H9 (cell line): ENCODE data around the gene SDK2. TPM values are rescaled to one million over a fixed set of nuclear protein-coding genes. Genes with fewer than 3 reads are reported as not detected.

Experiments
- DNase-seq: peaks from one replicate; pipeline ENCODE4 v3.0.0-alpha.2; 2017
- H2AFZ ChIP-seq: one replicate; pipeline ENCODE4 v1.6.1; 2013; ENCODE audit warnings: mild to moderate bottlenecking, low read length, control low read depth, moderate library complexity
- H2AK5ac ChIP-seq: 2 replicates; pipeline ENCODE4 v1.6.1; 2013; ENCODE audit warnings: low read length, control low read depth, mixed read lengths; ENCODE audit not compliant: insufficient read length
- H2BK120ac ChIP-seq: one replicate; pipeline ENCODE4 v1.6.1; 2013; ENCODE audit warnings: low read depth, mild to moderate bottlenecking, low read length, control low read depth, inconsistent platforms; ENCODE audit not compliant: poor library complexity, severe bottlenecking
- H2BK12ac ChIP-seq: 2 replicates; pipeline ENCODE4 v1.6.1; 2013; ENCODE audit warnings: low read length, control low read depth, mixed read lengths, low read depth; ENCODE audit not compliant: insufficient read length
- H2BK15ac ChIP-seq: 2 replicates; pipeline ENCODE4 v1.6.1; 2013; ENCODE audit warnings: low read depth, low read length, control low read depth
- H2BK20ac ChIP-seq: one replicate; pipeline ENCODE4 v1.6.1; 2013; ENCODE audit warnings: low read depth, mild to moderate bottlenecking, low read length, control low read depth, inconsistent platforms; ENCODE audit not compliant: poor library complexity, severe bottlenecking
- H2BK5ac ChIP-seq: 2 replicates; pipeline ENCODE4 v1.6.1; 2013; ENCODE audit warnings: low read length, control low read depth, mixed read lengths; ENCODE audit not compliant: insufficient read length
- H3K14ac ChIP-seq: 2 replicates; pipeline ENCODE4 v1.6.1; 2013; ENCODE audit warnings: low read length, control low read depth; ENCODE audit not compliant: insufficient read depth
- H3K18ac ChIP-seq: 2 replicates; pipeline ENCODE4 v1.6.1; 2013; ENCODE audit warnings: low read depth, mild to moderate bottlenecking, mixed read lengths, low read length, control low read depth; ENCODE audit not compliant: insufficient read length
- H3K23ac ChIP-seq: 2 replicates; pipeline ENCODE4 v1.6.1; 2013; ENCODE audit warnings: low read length, control low read depth, mixed read lengths, low read depth; ENCODE audit not compliant: insufficient read length
- H3K23me2 ChIP-seq: 2 replicates; pipeline ENCODE4 v1.6.1; 2013; ENCODE audit warnings: low read depth, mild to moderate bottlenecking, mixed read lengths, low read length, control low read depth; ENCODE audit not compliant: insufficient read length, poor library complexity, severe bottlenecking
- H3K27ac ChIP-seq: 2 replicates; pipeline ENCODE4 v1.5.1; 2013; ENCODE audit warnings: low read length, control low read depth, mixed read lengths, low read depth; ENCODE audit not compliant: insufficient read length
- H3K27me3 ChIP-seq: 2 replicates; pipeline ENCODE4 v1.6.1; 2013; ENCODE audit warnings: low read length, control low read depth, inconsistent platforms; ENCODE audit not compliant: insufficient read depth
- H3K4ac ChIP-seq: 2 replicates; pipeline ENCODE4 v1.6.1; 2013; ENCODE audit warnings: low read depth, mild to moderate bottlenecking, control low read depth, inconsistent platforms, low read length, moderate library complexity
- H3K4me1 ChIP-seq: 2 replicates; pipeline ENCODE4 v1.6.1; 2013; ENCODE audit warnings: low read length, control low read depth, inconsistent platforms; ENCODE audit not compliant: insufficient read depth
- H3K4me2 ChIP-seq: 2 replicates; pipeline ENCODE4 v1.6.1; 2013; ENCODE audit warnings: low read length, control low read depth, mixed read lengths; ENCODE audit not compliant: insufficient read length, insufficient read depth
- H3K56ac ChIP-seq: 2 replicates; pipeline ENCODE4 v1.6.1; 2013; ENCODE audit warnings: low read depth, mild to moderate bottlenecking, mixed read lengths, low read length, control low read depth; ENCODE audit not compliant: insufficient read length
- H3K79me1 ChIP-seq: 2 replicates; pipeline ENCODE4 v1.6.1; 2013; ENCODE audit warnings: low read depth, mild to moderate bottlenecking, moderate library complexity, low read length, control low read depth, inconsistent platforms; ENCODE audit not compliant: insufficient read depth, poor library complexity, severe bottlenecking
- H3K79me2 ChIP-seq: 2 replicates; pipeline ENCODE4 v1.6.1; 2013; ENCODE audit warnings: low read length, control low read depth, inconsistent platforms; ENCODE audit not compliant: insufficient read depth
- H3K9ac ChIP-seq: 2 replicates; pipeline ENCODE4 v1.6.1; 2013; ENCODE audit warnings: low read length, control low read depth, mixed read lengths; ENCODE audit not compliant: insufficient read length; ENCODE audit errors: extremely low read depth
- H3K9me3 ChIP-seq: one replicate; pipeline ENCODE4 v1.6.1; 2013; ENCODE audit warnings: low read depth, low read length, inconsistent platforms; ENCODE audit not compliant: control insufficient read depth
- H3T11ph ChIP-seq: one replicate; pipeline ENCODE4 v1.6.1; 2013; ENCODE audit warnings: mild to moderate bottlenecking, low read length, control low read depth, inconsistent platforms
- H4K20me1 ChIP-seq: one replicate; pipeline ENCODE4 v1.6.1; 2013; ENCODE audit not compliant: control insufficient read depth, insufficient read length, insufficient read depth
- H4K5ac ChIP-seq: 2 replicates; pipeline ENCODE4 v1.6.1; 2013; ENCODE audit warnings: low read depth, mild to moderate bottlenecking, mixed read lengths, low read length, control low read depth; ENCODE audit not compliant: insufficient read length
- H4K8ac ChIP-seq: replicated peaks from 2 replicates; pipeline ENCODE4 v1.6.1; 2013; ENCODE audit warnings: low read length, control low read depth, mixed read lengths, low read depth; ENCODE audit not compliant: insufficient read length
- H4K91ac ChIP-seq: 2 replicates; pipeline ENCODE4 v1.6.1; 2013; ENCODE audit warnings: low read depth, mild to moderate bottlenecking, moderate library complexity, mixed read lengths, low read length, control low read depth; ENCODE audit not compliant: insufficient read length
- H3K27ac Mint-ChIP-seq, 3 experiments: 2 replicates in 2 of 3; 3 replicates in 1 of 3; pipeline ENCODE4 v1.8.0; 2020 to 2021; ENCODE audit warnings: mixed read lengths in 3 of 3, mild to moderate bottlenecking in 1 of 3, moderate library complexity in 1 of 3
- H3K27me3 Mint-ChIP-seq: 2 replicates; pipeline ENCODE4 v1.8.0; 2021; ENCODE audit warnings: low read depth, mild to moderate bottlenecking, moderate library complexity, mixed read lengths
- H3K36me3 Mint-ChIP-seq, 3 experiments: 2 replicates in 2 of 3; 3 replicates in 1 of 3; pipeline ENCODE4 v1.8.0; 2020 to 2021; ENCODE audit warnings: low read depth in 3 of 3, mixed read lengths in 3 of 3; ENCODE audit not compliant: insufficient read depth in 1 of 3
- H3K4me1 Mint-ChIP-seq, 2 experiments: 2 replicates each; pipeline ENCODE4 v1.8.0; 2020; ENCODE audit warnings: mixed read lengths in 2 of 2
- H3K4me3 Mint-ChIP-seq, 2 experiments: 2 replicates in 1 of 2; 3 replicates in 1 of 2; pipeline ENCODE4 v1.8.0; 2020 to 2021; ENCODE audit warnings: mild to moderate bottlenecking in 2 of 2, mixed read lengths in 2 of 2, moderate library complexity in 1 of 2
- H3K9me3 Mint-ChIP-seq, 2 experiments: 2 replicates in 1 of 2; 3 replicates in 1 of 2; pipeline ENCODE4 v1.8.0; 2020; ENCODE audit warnings: mild to moderate bottlenecking in 2 of 2, mixed read lengths in 2 of 2, moderate library complexity in 1 of 2
- CTCF ChIP-seq: fragments of 200-600 bp; sonication (generic); conservative IDR thresholded peaks from 3 replicates; pipeline ENCODE4 v1.8.0; 2021; ENCODE audit warnings: antibody characterized with exemption, mild to moderate bottlenecking
- WGBS: extraction: QIAGEN DNeasy Blood & Tissue Kit; methylation state at CpG from one replicate; pipeline ENCODE4 v1.1.7; 2013; ENCODE audit warnings: missing lambda C conversion rate, low lambda C conversion rate, mixed read lengths; ENCODE audit not compliant: insufficient read length; ENCODE audit errors: extremely low coverage; 5-methylcytosine and 5-hydroxymethylcytosine counted together
- total RNA-seq: library from RNA; stranded (reverse); gene quantifications from 2 replicates; pipeline ENCODE4 v1.2.1, GENCODE V29; 2021

SDK2 gene
- total RNA-seq, 1 experiment from 2014 or later, result 9.1 TPM

- Histone ChIP-seq H3K56ac (no peak overlapping the region), H4K8ac (no peak overlapping the region), H2BK15ac (no peak overlapping the region), H3K4me1 (no peaks in the 10 kb centered on the region), H4K91ac (no peak overlapping the region), H3K18ac (no peak overlapping the region), H3K14ac (no peak overlapping the region), H3K27me3 (peaks cover 8% of the 10 kb centered on the region; the same call in 1 of the 2 replicates), H2BK5ac (no peak overlapping the region), H3T11ph (no peak overlapping the region), H3K9me3 (no peaks in the 10 kb centered on the region), H3K4me2 (no peak overlapping the region), H2BK20ac (no peak overlapping the region), H3K23me2 (peaks cover 14% of the 10 kb centered on the region), H2AK5ac (no peak overlapping the region), H4K5ac (no peak overlapping the region), H3K4ac (no peak overlapping the region), H2BK12ac (no peak overlapping the region), H3K23ac (no peak overlapping the region), H3K27ac (no peak overlapping the region), H3K79me2 (no peaks in the 10 kb centered on the region), H4K20me1 (no peaks in the 10 kb centered on the region), H3K79me1 (no peaks in the 10 kb centered on the region), H3K9ac (no peak overlapping the region), H2BK120ac (no peak overlapping the region), H2AFZ (no peak overlapping the region)
- peaks cover 54% of the 10 kb centered on the region for H3K27me3 Mint-ChIP-seq
- H3K27ac Mint-ChIP-seq, result no peak overlapping the region
- DNase-seq, result no peak
- peaks cover 26 to 38% of the 10 kb centered on the region in 2 experiments for H3K4me1 Mint-ChIP-seq
- TF ChIP-seq CTCF, result no peak
- no peaks in the 10 kb centered on the region for H3K36me3 Mint-ChIP-seq
- no CpG with 5 or more reads among the region's 3 CpGs for WGBS
- H3K9me3 Mint-ChIP-seq, result peaks cover 2% of the 10 kb centered on the region in 2 experiments; a peak in 4 of 5 replicates
- no peak overlapping the region for H3K4me3 Mint-ChIP-seq
These were observed 4.2 kb upstream of the SDK2 start for GRCh38 chr17:73648543-73648820.
